Stimulated activated CD8-positive, alpha-beta memory T cell treated with anti-CD3 and anti-CD28 coated beads, Interleukin-15, amount 100 ng/mL, for 48 hours (primary cell): ENCODE measurements around the gene PUS1.

Experiments
- DNase-seq, 2 donors: peaks; one replicate each; pipeline ENCODE4 v3.0.0-alpha.2; 2020; ENCODE audit warnings: low read depth in 2 of 2

PUS1 gene

DNA sequence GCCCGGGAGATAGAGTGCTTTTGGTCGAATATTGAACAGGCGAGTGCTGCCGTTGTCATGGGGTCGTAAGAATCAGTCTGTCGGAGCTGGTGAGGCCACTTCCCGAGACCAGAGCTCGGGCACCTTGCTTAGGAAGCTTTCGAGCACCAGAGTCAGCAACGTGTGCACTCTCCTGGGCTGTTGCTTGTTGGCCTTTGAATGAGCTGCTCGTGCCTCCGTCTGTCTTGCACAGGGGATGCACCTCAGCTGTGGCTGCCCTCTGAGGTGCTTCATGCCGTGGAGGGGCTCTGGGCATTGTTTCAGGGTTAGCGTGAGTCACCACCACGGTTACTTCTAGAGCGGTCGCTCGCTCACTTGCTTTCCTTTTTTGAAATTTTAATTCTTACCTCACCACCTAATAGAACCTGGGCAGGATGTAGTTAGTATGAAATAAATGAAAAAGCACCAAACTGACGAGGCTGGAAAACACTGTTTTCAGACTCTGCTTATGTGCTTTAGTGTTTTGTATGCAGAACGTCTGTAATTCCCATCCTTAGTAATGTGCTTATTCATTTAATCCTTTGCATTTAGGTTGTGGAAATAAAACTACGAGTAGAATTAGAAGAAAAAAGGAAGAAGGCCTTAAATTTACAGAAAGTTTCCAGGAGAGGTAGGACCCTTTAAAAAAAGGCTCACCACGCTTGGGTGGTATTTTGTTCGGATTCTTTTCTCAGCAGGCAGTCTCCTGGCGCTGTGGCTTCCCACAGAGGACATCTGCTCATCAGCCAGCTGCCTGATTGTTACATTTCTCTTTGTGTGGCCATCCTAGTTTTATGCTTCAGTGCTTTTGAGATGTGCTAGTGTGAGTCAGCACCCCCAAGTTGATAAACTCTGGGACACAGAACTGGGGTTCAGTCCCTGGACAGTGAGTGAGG, 61.2 kb downstream of the PUS1 start:
- no peak for DNase-seq

DNA sequence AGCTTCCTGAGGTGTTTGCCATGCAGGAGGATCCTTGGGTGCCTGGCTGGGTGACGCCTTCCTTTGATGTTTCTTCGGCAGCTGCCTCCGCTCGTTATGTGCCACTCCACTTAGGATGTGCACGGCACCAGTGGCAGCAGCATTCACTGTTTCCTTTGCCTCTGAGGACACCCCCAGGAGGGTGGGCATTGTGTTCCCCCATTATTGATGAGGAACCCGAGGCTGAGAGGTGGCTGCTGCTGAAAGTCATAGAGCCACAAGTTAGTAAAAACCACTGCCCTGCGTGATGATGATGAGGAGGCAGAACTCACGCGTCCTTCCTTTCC, 61.9 kb downstream of the PUS1 start:
- no peak for DNase-seq

DNA sequence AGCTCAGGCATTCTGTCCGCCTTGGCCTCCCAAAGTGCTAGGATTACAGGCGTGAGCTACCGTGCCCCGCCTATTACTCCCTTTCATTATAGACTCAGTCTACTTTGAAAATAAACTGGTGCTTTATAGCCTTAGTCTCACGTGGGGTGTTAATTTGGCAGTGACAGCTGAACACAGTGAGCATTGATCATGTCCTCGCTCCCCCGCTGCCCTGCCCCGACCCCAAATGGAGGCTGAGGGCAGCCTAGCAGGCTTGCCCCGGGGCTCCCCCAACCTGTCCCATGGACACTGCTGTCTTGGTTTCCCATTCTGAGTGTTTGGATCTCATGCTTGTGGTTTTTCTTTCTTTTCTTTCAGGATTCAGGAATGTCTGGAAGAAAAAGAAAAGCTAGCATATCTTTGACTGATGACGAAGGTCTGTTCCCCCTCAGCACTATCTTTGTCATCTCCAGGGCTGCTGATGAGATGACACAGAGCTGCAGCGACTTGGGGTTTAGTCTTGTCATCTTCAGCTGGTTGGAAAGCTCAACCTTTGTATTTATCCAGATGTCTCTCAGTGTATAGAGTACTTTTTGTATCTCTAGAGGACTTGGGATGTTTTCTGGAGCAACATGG, 62.8 kb downstream of the PUS1 start:
- no peak for DNase-seq

DNA sequence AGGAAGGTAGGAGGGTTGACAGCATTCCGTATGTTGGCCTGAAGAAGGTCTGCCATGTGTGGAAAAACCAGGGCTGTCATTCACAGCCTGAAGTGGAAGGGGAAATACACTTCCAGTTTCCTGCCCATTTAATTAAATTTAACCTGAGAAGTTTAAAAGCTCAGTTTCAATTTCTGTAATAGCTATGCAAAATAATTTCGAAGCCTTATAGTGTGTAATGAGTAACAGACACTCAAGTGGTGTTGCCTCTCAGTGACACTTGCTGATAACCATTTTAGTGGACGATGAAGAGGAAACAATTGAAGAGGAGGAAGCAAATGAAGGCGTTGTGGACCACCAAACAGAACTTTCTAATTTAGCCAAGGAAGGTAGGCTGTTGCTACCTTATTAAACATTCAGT, 65.5 kb downstream of the PUS1 start:
- no peak for DNase-seq
